Adipose tissue (tissue), 3 donors: Measurements from ENCODE around the gene VWCE. TPM values are rescaled to one million over a fixed set of nuclear protein-coding genes. Genes with fewer than 3 reads are reported as not detected.

Experiments used
- H3K27ac ChIP-seq: one replicate; pipeline ENCODE4 v1.5.1; 2013; ENCODE audit warnings: low read depth, low read length
- WGBS, 3 donors: extraction: QIAGEN DNeasy Blood & Tissue Kit; methylation state at CpG; one replicate each; pipeline ENCODE4 v1.1.7; 2013; 5-methylcytosine and 5-hydroxymethylcytosine counted together
- polyA plus RNA-seq, 3 donors: library from polyadenylated mRNA; stranded (reverse); fragments of 200-250 nt; gene quantifications; one replicate each; pipeline ENCODE4 v1.2.3, GENCODE V29; 2013
- donor health status: healthy with polysubstance abuse.
- donor health status: Bipolar disorder and iron deficiency.
- donor health status: healthy.

VWCE gene
- polyA plus RNA-seq, 3 donors, result 0.86 to 5.4 (median 1.8) TPM

DNA sequence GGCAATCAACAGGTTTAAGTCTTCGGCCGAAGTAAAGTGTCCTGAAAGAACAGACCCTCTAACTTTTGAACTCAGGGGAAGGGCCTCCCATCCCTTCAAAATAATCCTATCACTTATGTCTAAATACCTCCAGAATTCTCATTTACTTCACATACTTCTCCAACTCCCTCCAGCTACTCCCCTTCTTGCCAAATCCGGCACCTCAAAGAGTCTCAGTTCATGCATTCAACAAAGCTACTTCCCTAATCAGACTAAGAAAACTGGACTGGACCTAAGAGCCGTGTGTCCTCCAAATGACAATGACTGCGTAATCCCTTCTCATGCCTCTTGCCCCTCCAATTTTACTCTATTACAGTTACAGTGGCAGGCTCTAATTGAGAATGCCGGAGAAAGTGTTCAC, 36.5 kb upstream of the VWCE start:
- WGBS, 3 donors, result 57 to 70% (median 60%) methylated on average over 6 of the region's 6 CpGs
- H3K27ac ChIP-seq, result no peak overlapping the region

GRCh38 chr11:61329871-61330270, 34.8 kb upstream of the VWCE start:
- 89 to 96% (median 92%) methylated on average over 4 of the region's 4 CpGs for WGBS, 3 donors

DNA sequence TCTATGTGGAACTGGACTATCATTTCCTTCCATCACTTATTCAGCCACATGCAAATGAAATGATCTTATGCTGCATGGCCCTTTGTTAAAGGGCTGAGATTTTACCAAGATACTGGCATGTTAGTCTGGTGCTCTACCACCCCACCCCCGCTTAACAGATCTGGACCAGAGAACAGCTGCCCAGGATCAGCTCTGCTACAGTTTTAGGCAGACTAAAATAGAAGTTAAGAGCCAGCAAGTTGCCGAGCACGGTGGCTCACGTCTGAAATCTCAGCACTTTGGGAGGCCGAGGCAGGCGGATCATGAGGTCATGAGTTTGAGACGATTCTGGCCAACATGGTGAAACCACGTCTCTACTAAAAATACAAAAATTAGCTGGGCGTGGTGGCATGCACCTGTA, 33.2 kb upstream of the VWCE start:
- 90 to 93% (median 93%) methylated on average over 9 of the region's 9 CpGs for WGBS, 3 donors
- H3K27ac ChIP-seq, result no peak overlapping the region

More at GRCh38 chr11:61329871-61330270, 34.8 kb upstream of the VWCE start:
- no peak overlapping the region for H3K27ac ChIP-seq

DNA sequence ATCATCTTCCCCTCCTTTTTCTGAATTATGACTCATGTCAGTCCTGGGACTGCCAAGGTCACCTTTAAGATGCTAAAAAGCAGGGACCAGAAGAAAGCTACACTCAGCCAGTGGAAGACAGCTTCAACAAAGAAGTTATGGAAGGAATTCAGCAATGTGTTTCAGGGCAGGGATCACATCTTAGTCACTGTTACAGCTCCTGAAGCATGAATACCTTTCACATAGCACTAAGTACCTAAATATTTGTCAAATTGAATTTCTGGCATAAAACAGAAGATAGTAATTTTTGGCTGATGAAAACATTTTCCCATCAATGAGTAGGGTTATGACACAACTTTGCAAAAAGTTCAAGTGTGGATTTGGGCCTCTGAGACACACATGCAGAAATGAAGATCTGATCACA, 32.6 kb upstream of the VWCE start:
- no peak overlapping the region for H3K27ac ChIP-seq

DNA sequence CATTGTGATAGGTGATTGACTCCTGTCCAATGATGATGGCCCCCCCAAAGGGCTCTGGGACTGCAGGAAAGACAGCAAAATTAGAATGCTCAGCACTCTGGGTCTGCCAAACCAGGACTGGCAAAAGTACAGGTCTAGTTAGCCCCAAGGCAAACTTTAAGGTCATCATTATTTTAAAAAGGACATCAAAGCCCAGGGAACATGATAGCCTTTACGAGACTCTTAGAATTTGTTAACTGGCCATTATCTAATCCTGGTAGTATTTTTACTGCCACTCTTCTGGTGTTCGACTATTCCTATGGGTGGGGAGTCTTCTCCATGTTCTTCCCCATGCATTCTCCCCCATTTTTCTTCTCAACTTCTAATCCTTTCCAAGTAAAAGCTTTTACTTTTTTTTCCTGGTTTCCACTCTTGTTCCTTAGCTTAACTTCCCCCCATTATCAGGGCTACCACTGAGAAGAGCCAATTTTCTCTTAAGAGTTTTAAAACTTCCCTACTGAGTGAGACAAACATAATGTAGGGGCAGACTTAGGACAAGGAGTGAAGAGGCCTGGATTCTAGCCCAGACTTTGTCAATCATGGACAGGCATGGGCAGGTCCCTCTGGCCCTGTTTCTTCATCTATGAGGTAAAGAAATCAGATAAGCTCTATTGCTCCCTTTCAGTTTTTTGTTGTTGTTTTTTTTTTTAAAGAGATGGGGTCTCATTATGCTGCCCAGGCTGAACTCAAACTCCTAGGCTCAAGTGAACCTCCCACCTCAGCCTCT, 30.7 kb upstream of the VWCE start:
- WGBS, 3 donors, result 81 to 92% (median 83%) methylated on average over 2 of the region's 2 CpGs
- no peak overlapping the region for H3K27ac ChIP-seq

DNA sequence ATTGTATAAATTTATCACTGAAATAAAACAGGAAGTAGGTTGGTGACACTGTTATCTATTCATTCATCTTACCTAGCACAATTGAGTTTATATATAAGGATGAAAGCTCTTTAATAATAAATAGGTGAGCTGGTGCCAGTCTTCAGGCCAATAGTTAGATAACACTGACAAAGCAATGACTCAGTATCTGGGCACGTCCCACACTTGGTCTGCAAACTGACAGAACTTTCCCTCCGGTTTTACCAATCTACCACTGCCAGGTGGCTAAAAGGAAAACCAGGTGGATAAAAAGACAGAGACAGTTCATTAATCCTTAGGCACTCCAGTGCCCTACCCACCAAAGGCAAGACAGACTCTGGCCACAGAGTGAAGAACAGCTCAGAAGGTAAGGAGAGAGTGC, 20.1 kb upstream of the VWCE start:
- no peak overlapping the region for H3K27ac ChIP-seq
- WGBS, 3 donors, result 53 to 83% (median 74%) methylated on average over 2 of the region's 2 CpGs

- 72 to 95% (median 84%) methylated on average over 8 of the region's 8 CpGs for WGBS, 3 donors
- H3K27ac ChIP-seq, result no peak overlapping the region
These were observed 15.6 kb upstream of the VWCE start for GRCh38 chr11:61310749-61311148.

- WGBS, 3 donors, result 92 to 96% (median 94%) methylated on average over 7 of the region's 7 CpGs
- no peak overlapping the region for H3K27ac ChIP-seq
These were observed 14.6 kb upstream of the VWCE start for GRCh38 chr11:61309739-61310138.

GRCh38 chr11:61309141-61309540, 14.0 kb upstream of the VWCE start:
- 90 to 92% (median 91%) methylated on average over 4 of the region's 4 CpGs for WGBS, 3 donors

DNA sequence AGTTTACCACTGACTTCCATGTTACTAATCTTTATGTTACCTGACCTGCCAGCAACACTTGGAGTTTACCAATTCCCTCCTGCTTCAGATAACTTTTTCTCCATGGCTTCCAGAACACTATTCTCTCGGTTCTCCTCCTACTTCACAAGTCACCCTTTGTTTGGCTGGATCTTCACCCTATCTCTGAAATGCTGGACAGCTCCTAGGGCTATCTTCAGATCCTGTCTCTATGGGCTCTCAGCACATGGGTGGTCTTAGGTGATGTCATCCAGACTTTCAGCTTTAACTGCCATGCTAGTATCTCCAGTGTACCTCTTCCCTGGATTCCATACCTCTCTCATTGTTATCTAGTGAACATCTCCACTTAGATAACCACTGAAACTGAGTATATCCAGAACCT, 12.2 kb upstream of the VWCE start:
- 71 to 91% (median 85%) methylated on average over 1 of the region's 1 CpG for WGBS, 3 donors
- H3K27ac ChIP-seq, result no peak overlapping the region

More at GRCh38 chr11:61309141-61309540, 14.0 kb upstream of the VWCE start:
- H3K27ac ChIP-seq, result no peak overlapping the region

DNA sequence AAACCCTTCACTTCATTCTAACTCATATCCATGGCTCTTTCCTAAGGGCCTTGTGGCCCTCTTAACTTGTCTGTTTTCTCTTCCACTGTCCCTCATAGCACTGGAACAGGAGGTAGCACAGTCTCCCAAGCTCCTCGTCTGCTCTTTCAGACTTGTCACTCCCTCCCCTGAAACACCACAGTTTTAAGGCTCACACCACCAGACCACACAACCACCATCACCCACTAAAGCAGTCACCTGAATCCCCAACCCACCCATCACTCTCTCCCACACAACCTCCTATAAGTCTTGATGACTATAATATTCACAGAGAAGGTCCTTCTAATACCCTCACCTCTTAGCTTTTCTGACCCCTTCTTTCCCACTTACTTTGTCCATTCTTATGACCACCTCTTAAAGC, 11.1 kb upstream of the VWCE start:
- no peak overlapping the region for H3K27ac ChIP-seq
- WGBS, 3 donors, result 84 to 100% (median 91%) methylated on average over 1 of the region's 1 CpG

GRCh38 chr11:61305417-61305816, 10.3 kb upstream of the VWCE start:
- WGBS, 3 donors, result 97 to 98% (median 98%) methylated on average over 7 of the region's 7 CpGs
- H3K27ac ChIP-seq, result no peak overlapping the region

GRCh38 chr11:61303725-61304124, 8.6 kb upstream of the VWCE start:
- WGBS, 3 donors, result 96% methylated on average over 9 of the region's 9 CpGs

GRCh38 chr11:61302550-61302949, 7.4 kb upstream of the VWCE start:
- 93 to 95% (median 94%) methylated on average over 13 of the region's 13 CpGs for WGBS, 3 donors
- H3K27ac ChIP-seq, result no peak overlapping the region

More at GRCh38 chr11:61303725-61304124, 8.6 kb upstream of the VWCE start:
- no peak overlapping the region for H3K27ac ChIP-seq

- WGBS, 3 donors, result 74 to 91% (median 89%) methylated on average over 4 of the region's 4 CpGs
- no peak overlapping the region for H3K27ac ChIP-seq
These were observed 3.6 kb upstream of the VWCE start for GRCh38 chr11:61298663-61299244.

DNA sequence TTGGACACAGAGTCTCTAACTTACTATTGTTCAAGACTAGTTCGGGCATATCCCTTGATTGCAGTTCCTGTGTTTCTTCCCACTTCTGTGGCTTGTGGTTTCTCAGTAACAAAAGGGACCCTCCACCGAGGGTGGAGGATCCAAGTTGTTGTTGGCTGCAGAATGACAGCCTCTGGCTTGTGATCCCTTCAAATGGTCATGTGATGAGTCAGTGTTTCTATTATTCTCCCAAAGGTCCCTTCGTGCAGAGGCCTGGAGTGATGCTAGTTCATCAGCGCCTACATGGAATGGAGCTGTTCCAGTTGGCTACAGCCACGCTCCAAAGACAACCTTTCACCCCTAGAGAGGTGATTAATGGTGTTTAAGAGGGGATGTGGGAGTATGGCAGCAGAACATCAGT, 2.6 kb upstream of the VWCE start:
- no peak overlapping the region for H3K27ac ChIP-seq
- WGBS, 3 donors, result 21 to 70% (median 23%) methylated on average over 5 of the region's 5 CpGs

- H3K27ac ChIP-seq, result no peak overlapping the region
- 40 to 88% (median 40%) methylated on average over 1 of the region's 1 CpG for WGBS, 3 donors
These were observed 2.2 kb upstream of the VWCE start for GRCh38 chr11:61297341-61297740.

- 50 to 65% (median 55%) methylated on average over 12 of the region's 12 CpGs for WGBS, 3 donors
- no peak overlapping the region for H3K27ac ChIP-seq
These were observed 445 bp upstream of the VWCE start for GRCh38 chr11:61295596-61295926.

DNA sequence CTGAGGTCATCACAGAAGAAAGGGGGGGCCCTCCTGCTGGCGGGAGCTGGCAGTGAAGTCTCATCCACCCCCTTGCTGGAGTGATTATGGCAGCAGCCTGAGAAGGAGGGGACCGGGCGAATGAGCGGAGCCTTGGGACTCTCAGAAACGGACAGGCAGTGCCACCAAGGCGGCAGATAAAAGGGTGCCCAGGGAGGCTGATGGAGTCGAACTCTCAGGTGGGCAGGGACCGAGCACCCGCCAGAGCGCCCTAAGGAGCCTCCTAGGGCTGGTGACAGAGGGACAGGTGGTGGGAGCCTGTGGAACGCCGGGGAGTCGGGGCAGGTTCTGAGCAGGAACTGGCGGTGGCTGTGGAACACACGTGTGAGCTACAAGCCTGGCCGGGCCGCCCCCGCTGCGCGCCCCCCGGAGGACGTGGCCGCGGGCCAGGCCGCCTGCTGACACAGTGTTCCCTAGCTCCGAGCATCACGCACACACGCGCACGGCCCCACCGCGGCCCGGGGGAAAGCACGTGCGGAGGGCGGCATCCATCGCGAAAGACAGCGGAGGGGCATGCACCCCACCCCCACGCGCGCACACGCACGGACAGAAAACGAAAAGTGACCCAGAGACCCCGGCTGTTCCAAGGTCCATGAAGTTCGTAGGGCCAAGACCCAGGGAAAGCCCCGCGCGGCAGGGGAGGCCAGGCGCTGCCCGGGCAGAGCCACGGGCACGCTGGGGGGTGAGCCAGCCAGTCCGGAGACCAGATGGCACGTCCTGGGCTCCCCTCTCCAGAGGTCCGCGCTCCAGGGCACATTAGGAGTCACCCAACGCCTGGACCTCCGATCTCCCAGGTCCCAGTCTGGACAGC, 1.0 kb downstream of the VWCE start:
- WGBS, 3 donors, result 1% methylated on average over 60 of the region's 60 CpGs
- H3K27ac ChIP-seq, result no peak overlapping the region
